Measurements from ENCODE around the gene ZMYND15. TPM values are rescaled to one million over a fixed set of nuclear protein-coding genes. Genes with fewer than 3 reads are reported as not detected.

The ZMYND15 gene
- total and polyA plus RNA-seq, 2 of the 13 experiments (the other 11 are each of a cell fraction or from before 2014, with no cell fraction given) = 0.24 to 2.7 TPM

GRCh38 chr17:4709794-4710692, 29.6 kb upstream of the ZMYND15 start, which contains the start of gene ARRB2 (continued):
- TF ChIP-seq CBX5 (CRISPR knock-in tag; IDR thresholded peaks at IDR 0.05; ENCODE audit: borderline replicate concordance) (0 out of 2 replicates have a peak, but pooled peaks have one; percentile 17), SNAPC5 (CRISPR knock-in tag; IDR thresholded peaks at IDR 0.05; ENCODE audit: borderline replicate concordance) (no peak), CTCF (CRISPR knock-in tag; IDR thresholded peaks at IDR 0.05) (peak; percentile 85), TFAP4 (IDR thresholded peaks at IDR 0.05; ENCODE audit: borderline replicate concordance, low read depth) (no peak), ZNF547 (CRISPR knock-in tag; IDR thresholded peaks at IDR 0.05) (no peak), ZNF597 (CRISPR knock-in tag; IDR thresholded peaks at IDR 0.05) (no peak), ZBTB37 (CRISPR knock-in tag; IDR thresholded peaks at IDR 0.05) (no peak), KDM4B (CRISPR knock-in tag; IDR thresholded peaks at IDR 0.05) (no peak), ETV5 (CRISPR knock-in tag; IDR thresholded peaks at IDR 0.05; ENCODE audit: borderline replicate concordance) (no peak), ZNF101 (CRISPR knock-in tag; IDR thresholded peaks at IDR 0.05; ENCODE audit: borderline replicate concordance, low read depth) (no peak), STAG1 (CRISPR knock-in tag; IDR thresholded peaks at IDR 0.05) (peak; percentile 79), ZBTB42 (CRISPR knock-in tag; IDR thresholded peaks at IDR 0.05) (no peak), RBFOX2 (IDR thresholded peaks at IDR 0.05; ENCODE audit: low read depth, low read length) (peak; percentile 79; the same call in 1 of the 2 replicates), ZBTB2 (CRISPR knock-in tag; IDR thresholded peaks at IDR 0.05; ENCODE audit: low read depth) (peak; percentile 77; the same call in 1 of the 2 replicates), TOE1 (CRISPR knock-in tag; IDR thresholded peaks at IDR 0.05) (no peak), CEBPB (IDR thresholded peaks at IDR 0.05; ENCODE audit: borderline replicate concordance, low read depth, low read length) (no peak), ZBTB33 (CRISPR knock-in tag; IDR thresholded peaks at IDR 0.05) (no peak), ZNF558 (CRISPR knock-in tag; IDR thresholded peaks at IDR 0.05; ENCODE audit: borderline replicate concordance) (no peak; the same call in 1 of the 2 replicates), MXD4 (CRISPR knock-in tag; IDR thresholded peaks at IDR 0.05) (no peak; the same call in 1 of the 2 replicates)
